Osteocyte (in vitro differentiated cells): ENCODE results near the gene TMPRSS9. TPM values are rescaled to one million over a fixed set of nuclear protein-coding genes. Genes with fewer than 3 reads are reported as not detected.

Source experiments
- DNase-seq: peaks from one replicate; pipeline ENCODE4 v3.0.0; 2021; ENCODE audit warnings: mixed read lengths; ENCODE audit not compliant: unreplicated experiment; ENCODE audit errors: extremely low spot score
- H3K27ac Mint-ChIP-seq: one replicate; pipeline ENCODE4 v1.8.0; 2021; ENCODE audit warnings: mild to moderate bottlenecking, mixed read lengths; ENCODE audit not compliant: unreplicated experiment
- H3K27me3 Mint-ChIP-seq: one replicate; pipeline ENCODE4 v1.8.0; 2021; ENCODE audit warnings: mixed read lengths; ENCODE audit not compliant: unreplicated experiment
- H3K36me3 Mint-ChIP-seq: one replicate; pipeline ENCODE4 v1.8.0; 2021; ENCODE audit warnings: mixed read lengths; ENCODE audit not compliant: unreplicated experiment
- H3K4me1 Mint-ChIP-seq: one replicate; pipeline ENCODE4 v1.8.0; 2021; ENCODE audit warnings: mixed read lengths; ENCODE audit not compliant: unreplicated experiment
- H3K4me3 Mint-ChIP-seq: one replicate; pipeline ENCODE4 v1.8.0; 2021; ENCODE audit warnings: mild to moderate bottlenecking, moderate library complexity, mixed read lengths; ENCODE audit not compliant: unreplicated experiment
- H3K9me3 Mint-ChIP-seq: one replicate; pipeline ENCODE4 v1.8.0; 2021; ENCODE audit warnings: mixed read lengths; ENCODE audit not compliant: unreplicated experiment
- CTCF ChIP-seq: fragments of 200-600 bp; sonication (generic); IDR thresholded peaks from 2 replicates; pipeline ENCODE4 v1.5.0; 2021; ENCODE audit warnings: antibody characterized with exemption, mild to moderate bottlenecking, moderate library complexity
- total RNA-seq: library from RNA; stranded (reverse); gene quantifications from 2 replicates; pipeline ENCODE4 v1.2.1, GENCODE V29; 2021

Gene TMPRSS9
- total RNA-seq, 1 donor from 2014 or later: 0.08 TPM

- H3K27me3 Mint-ChIP-seq: no peaks in the 10 kb centered on the region
- no peak for DNase-seq
- H3K4me1 Mint-ChIP-seq: peaks cover 2% of the 10 kb centered on the region
- no peaks in the 10 kb centered on the region for H3K9me3 Mint-ChIP-seq
- TF ChIP-seq CTCF: no peak
- no peak overlapping the region for H3K4me3 Mint-ChIP-seq
- no peaks in the 10 kb centered on the region for H3K36me3 Mint-ChIP-seq
- no peak overlapping the region for H3K27ac Mint-ChIP-seq
These were observed 38.8 kb downstream of the TMPRSS9 start for GRCh38 chr19:2398735-2399305.

- no peak for DNase-seq
- no peak for TF ChIP-seq CTCF
- Mint-ChIP-seq H3K27ac (no peak overlapping the region), H3K9me3 (peaks cover 4% of the 10 kb centered on the region), H3K4me1 (peaks cover 2% of the 10 kb centered on the region), H3K4me3 (no peak overlapping the region), H3K36me3 (no peaks in the 10 kb centered on the region), H3K27me3 (no peaks in the 10 kb centered on the region)
These were observed 39.5 kb downstream of the TMPRSS9 start for GRCh38 chr19:2399582-2399981.

- Mint-ChIP-seq H3K9me3 (peaks cover 4% of the 10 kb centered on the region), H3K36me3 (no peaks in the 10 kb centered on the region)
- TF ChIP-seq CTCF: no peak
These were observed 48.2 kb downstream of the TMPRSS9 start for GRCh38 chr19:2408247-2408646.

GRCh38 chr19:2409352-2409912 is 49.4 kb downstream of the TMPRSS9 start:
- no peaks in the 10 kb centered on the region for H3K36me3 Mint-ChIP-seq
- no peak for DNase-seq
- no peak overlapping the region for H3K27ac Mint-ChIP-seq
- TF ChIP-seq CTCF: no peak
- no peaks in the 10 kb centered on the region for H3K4me1 Mint-ChIP-seq
- no peak overlapping the region for H3K4me3 Mint-ChIP-seq
- H3K27me3 Mint-ChIP-seq: no peaks in the 10 kb centered on the region
- no peaks in the 10 kb centered on the region for H3K9me3 Mint-ChIP-seq

More at GRCh38 chr19:2408247-2408646, 48.2 kb downstream of the TMPRSS9 start:
- Mint-ChIP-seq H3K27me3 (no peaks in the 10 kb centered on the region), H3K4me3 (no peak overlapping the region), H3K4me1 (no peaks in the 10 kb centered on the region), H3K27ac (no peak overlapping the region)
- DNase-seq: no peak

- no peak overlapping the region for H3K4me3 Mint-ChIP-seq
- no peaks in the 10 kb centered on the region for H3K9me3 Mint-ChIP-seq
- no peaks in the 10 kb centered on the region for H3K4me1 Mint-ChIP-seq
- TF ChIP-seq CTCF: no peak
- no peaks in the 10 kb centered on the region for H3K36me3 Mint-ChIP-seq
- H3K27ac Mint-ChIP-seq: no peak overlapping the region
- H3K27me3 Mint-ChIP-seq: no peaks in the 10 kb centered on the region
- no peak for DNase-seq
These were observed 50.0 kb downstream of the TMPRSS9 start for GRCh38 chr19:2410023-2410422.
